OCI-M2 (cell line): Measurements from ENCODE around the gene DEFB129.
"Not testable (repeated sequence)": the region's sequence is repeated elsewhere in the genome, so short reads cannot be mapped to it uniquely, and the experiment has no call there.

Experiments used
- DNase-seq: peaks from one replicate; lab custom pipeline; 2025; ENCODE audit not compliant: unreplicated experiment; lab: John Stamatoyannopoulos, UW

The DEFB129 gene

DNA sequence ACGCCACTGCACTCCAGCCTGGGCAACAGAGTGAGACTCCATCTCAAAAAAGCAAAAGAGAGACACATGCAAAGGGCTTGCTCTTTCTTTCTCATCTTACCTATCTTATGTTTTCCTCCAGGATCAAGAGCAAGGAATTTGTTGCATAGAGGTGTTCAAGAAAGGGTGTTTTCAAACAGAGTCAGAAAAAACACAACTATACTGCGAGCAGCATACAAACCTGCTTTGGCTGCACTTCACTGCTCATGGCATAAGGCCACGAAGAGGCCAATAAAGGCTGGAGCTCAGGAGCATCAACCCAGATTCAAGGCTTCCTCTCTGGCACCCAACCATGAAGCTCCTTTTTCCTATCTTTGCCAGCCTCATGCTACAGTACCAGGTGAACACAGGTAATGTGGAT lies at the start of gene DEFB129:
Gene DEFB129 (plus strand): TSS at position 301 of the 400 bp plus-strand sequence. CDS start 31 bp downstream, at position 332.
- DNase-seq, result no peak

DNA sequence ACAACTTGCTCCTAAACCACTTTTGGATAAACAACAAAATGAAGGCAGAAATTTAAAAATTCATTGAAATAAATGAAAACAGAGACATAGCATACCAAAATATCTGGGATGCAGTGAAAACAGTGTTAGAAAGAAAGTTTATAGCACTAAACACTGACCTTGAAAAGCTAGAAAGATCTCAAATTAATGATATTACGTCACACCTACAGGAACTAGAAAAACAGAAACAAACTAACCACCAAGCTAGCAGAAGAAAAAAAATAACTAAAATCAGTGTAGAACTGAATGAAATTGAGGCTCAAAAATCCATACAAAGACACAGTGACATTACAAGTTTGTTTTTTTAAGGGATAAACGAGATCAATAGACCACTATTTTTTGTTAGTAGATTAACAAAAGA lies 42.8 kb upstream of the DEFB129 start:
- DNase-seq, result no peak

DNA sequence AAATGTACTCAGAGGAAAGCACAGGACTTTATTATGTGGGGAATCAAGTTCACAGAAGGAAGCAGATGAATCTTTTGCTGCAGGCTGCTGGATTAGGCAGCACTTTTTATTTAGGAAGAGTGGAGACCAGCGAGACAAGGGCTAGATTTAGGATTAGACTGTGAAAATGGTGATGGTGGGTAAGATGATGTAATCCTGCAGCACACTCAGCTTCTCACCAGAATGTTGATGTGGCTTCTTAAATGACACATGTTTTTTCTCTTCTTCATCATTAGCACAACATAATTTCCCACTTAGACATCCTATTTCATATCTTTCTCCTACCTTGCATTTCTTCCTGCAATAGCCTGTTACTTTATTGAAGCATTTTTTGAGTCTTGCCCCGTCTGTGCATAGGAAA lies 39.3 kb upstream of the DEFB129 start:
- no peak for DNase-seq

DNA sequence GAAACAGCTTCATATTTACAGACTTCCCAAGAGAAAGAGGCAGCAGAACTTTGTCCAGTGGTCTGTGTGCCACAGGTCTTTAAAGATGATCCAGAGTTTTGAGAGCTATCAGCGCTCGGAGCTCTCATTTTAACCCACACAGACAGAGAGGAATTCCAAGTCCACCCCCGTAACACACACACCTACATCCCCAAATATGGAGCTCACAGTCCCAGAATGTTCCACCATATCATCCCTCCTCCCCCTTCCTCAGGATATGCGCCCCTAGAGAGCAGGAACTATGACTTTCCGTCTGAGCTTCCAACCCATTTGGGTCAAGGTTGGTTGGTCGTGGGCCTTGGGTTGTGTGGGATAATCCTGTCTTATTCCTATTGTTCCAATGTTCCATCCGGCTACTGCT lies 37.4 kb upstream of the DEFB129 start, which contains the start of gene DEFB128:
Gene DEFB128 (minus strand): TSS at position 101 of the 400 bp plus-strand sequence. CDS start 88 bp downstream, at position 13.
- DNase-seq, result no peak

DNA sequence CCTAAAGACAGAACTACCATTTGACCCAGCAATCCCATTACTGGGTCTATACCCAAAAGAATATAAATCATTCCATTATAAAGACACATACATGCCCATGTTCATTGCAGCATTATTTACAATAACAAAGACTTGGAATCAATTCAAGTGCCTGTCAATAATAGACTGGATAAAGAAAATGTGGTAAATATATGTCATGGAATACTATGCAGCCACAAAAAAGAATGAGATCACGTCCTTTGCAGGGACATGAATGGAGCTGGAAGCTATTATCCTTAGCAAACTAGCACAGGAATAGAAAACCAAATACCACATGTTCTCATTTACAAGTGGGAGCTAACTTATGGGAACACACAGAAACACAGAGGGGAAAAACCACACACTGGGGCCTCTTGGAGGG lies 28.8 kb upstream of the DEFB129 start:
- DNase-seq, result no peak

DNA sequence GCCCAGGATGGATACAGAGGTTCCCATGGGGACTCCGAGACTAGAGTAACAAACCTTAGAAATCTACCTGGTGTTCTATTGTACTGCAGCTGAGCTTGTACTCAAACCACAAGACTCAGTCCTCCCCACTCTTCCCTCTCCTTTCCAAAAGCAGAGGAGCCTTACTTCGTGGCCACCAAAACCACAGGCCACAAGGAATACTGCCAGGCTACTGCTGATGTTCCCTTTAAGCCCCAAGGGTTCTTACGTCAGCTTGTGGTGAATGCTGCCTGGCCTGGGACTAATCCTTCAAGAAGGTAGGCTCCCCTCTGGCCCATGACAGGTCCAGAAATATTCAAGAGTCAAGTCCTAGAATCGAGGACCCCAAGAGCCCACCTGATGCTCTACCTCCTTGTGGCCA lies 27.1 kb upstream of the DEFB129 start:
- no peak for DNase-seq

- not testable (repeated sequence) for DNase-seq
These were observed 23.4 kb upstream of the DEFB129 start for GRCh38 chr20:203630-204029.

DNA sequence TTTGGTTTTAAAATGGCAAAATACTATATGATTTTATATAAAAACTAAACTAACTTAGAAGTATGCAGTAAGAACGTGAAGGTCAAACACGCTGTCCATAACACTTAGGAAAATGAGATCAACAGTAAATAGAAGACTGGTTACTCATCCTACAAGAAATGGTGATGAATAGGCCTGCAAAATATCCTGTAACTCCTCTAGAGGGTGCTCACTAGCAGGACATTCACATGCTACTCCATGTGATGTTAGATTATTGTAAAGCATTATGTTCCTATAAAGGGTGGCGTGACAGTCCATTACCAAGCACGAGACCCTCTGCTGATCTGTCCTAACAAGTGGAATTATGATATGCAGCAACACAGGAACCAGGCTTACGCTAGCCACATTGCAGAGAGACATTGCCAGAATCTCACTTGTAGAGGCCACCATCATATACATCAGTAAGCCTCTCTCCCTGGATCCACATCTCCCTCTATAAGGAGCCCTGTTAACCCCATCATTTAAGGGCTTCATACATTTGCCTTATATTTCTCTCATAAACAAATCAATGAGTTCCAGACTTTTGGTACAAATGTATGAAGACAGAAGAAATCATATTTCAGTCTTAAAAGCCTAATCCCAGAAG lies 18.0 kb upstream of the DEFB129 start:
- no peak for DNase-seq

DNA sequence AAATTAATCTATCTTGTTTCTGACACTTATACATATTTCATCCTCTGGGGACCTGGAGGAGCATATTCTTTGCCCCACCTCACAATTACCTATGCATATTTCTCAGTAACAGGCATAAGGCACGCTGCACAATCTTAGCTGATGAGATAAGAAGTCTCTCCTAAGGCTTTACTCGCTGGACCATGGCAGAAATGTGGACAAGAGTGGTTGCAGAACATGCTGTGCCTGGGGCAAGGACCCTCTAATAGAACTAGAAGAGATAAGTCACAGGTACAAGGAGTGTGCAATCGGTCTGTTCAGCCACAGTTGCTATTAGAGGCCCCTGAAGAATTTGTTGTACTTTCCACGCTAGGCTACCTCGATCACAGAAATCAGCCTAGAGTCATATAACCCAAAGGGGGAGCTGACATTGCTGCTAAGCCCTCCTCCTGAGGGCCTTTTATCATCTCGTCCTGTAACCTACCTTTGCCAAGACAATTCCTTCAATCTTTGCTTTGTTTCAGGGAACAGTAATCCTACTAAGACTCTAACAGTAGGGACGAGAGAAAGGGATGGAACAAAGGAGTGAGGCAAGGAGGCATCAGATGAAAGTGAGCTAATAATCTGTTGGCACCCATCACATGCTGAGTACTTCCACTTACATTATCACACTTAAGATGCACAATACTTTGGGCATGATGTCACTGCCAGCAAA lies 16.1 kb upstream of the DEFB129 start:
- DNase-seq, result no peak

DNA sequence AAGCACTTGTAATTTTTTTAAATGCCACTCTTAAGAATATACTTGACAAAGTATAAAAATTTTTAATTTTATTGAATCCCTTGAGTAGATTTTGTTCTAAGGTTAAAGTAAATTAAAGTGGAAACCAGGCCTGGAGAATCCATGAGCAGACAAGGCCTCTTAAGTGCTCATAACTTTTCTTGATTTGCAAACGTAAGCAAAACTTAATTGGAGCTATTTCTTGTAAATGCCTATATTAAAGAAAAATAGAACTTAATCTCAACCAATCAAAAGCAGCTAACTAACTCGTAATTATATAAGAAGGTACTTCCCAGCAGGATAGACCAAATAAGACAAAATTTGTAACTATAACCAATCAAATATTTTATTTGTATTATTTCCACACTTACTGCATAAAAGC lies 12.7 kb upstream of the DEFB129 start:
- no peak for DNase-seq

DNA sequence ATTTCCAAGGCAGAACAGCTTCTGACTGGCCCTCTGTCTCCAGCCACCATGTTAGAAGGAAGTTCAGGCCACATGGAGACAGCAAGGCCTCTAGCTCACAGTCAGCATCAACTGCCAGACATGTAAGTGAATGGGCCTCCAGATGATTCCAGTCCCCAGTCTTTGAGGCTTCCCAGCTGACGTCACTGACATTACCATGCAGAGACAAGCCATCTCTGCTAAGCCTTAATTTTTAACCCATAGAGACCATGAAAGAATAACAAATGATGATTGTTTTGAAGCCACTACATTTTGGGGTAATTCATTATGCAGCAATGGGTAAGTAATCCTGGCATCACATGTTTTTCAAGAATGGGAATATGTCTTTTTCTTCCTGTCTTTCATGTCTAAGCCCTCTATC lies 11.3 kb upstream of the DEFB129 start:
- no peak for DNase-seq

DNA sequence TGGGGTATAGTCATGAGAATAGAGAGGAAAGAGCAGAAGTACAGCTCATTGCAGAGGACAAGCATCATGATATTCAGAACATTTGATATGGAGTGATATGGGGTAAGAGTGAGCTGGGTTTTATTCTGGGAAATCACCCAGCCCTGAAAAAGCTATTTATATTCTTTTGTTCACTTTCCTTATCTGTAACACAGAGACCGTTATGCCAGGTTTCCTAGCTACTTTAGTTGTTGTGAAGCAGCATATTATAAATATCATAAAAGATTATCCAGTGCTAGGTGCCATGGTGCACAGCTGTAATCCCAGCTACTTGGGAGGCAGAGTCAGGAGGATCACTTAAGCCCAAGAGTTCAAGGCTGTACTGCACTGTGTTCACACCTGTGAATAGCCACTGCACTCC lies 9.8 kb upstream of the DEFB129 start:
- DNase-seq, result no peak

DNA sequence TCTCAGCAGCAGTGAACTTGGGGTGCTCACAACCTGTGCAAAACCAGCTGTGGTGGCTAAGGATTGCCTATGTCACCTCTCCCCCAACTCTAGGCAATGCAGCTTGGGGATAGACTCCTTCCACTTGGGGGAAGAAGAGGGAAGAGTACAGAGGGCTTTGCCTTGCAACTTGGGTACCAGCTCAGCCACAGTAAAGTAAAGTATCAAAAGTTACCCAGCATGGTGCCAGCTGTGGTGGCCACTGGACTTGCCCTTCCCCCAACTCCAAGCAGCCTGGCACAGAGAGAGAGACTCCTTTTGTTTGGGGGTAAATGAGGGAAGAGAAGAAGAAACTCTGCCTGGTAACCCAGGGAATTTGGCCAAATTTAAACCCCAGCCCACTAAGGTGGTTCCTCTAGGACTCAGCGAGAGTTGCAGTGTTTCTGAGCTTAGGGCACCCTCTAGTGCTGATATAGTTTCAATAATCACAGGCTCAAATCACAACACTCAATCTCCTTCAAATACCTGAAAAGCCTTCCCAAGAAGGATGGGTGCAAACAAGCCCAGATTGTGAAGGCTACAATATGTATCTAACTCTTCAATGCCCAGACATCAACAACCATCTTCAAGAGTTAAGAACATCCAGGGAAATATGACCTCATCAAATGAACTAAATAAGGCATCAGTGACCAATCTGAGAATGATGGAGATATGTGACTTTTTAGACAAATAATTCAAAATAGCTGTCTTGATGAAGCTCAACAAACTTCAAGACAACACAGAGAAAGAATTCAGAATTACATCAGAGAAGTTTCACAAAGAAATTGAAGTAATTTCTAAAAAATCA lies 7.6 kb upstream of the DEFB129 start:
- DNase-seq, result no peak

GRCh38 chr20:221258-221830 lies 5.7 kb upstream of the DEFB129 start:
- no peak for DNase-seq

- not testable (repeated sequence) for DNase-seq
These were observed 1.2 kb upstream of the DEFB129 start for GRCh38 chr20:225879-226278.

DNA sequence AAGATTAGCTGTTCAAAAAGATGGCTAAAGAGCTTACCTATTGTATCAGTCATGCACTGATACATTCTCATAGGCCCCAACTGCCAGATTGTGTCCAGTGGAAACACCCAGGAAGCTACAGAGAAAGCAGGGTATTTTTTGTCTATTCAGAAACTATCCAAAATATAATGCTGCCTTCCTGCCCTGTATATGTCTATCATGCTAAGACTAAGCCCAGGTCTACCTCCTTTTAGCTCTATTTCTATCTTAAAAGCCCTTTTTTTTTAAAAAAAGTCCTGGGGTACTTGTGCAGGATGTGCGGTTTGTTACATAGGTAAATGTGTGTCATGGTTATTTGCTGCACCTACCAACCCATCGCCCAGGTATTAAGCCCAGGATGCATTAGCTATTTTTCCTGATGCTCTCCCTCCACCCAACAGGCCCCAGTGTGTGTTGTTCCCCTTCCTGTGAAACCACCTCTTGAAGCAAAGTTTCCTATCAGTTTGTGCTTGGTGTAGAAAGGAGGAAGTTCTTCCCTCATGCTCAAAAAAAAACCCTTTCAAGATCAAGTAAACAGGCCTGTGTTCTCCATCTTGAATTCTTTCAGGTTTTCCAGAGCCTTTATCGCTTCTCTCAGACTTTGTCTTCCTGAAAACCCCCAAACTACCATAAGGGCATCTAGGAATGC lies 514 bp downstream of the DEFB129 start:
- no peak for DNase-seq

DNA sequence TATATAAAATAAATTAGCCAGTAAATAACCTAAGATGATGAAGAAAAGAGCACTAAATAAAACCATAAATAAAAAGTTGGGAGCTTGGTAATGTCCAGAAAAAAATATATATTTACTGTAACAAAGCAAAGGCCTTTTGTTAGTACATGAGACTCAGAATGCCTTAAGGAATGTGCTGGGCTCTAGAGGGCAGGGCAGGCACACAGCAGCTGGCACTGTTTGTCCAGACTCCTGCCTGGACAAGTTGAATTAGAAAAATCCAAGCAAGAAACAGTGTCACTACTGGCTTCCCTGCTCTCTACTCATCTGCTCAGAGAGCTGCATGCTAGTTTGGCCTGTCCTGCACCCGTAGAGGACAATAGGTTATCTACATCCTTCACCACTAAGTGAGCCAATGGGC lies 8.8 kb downstream of the DEFB129 start:
- DNase-seq, result no peak

DNA sequence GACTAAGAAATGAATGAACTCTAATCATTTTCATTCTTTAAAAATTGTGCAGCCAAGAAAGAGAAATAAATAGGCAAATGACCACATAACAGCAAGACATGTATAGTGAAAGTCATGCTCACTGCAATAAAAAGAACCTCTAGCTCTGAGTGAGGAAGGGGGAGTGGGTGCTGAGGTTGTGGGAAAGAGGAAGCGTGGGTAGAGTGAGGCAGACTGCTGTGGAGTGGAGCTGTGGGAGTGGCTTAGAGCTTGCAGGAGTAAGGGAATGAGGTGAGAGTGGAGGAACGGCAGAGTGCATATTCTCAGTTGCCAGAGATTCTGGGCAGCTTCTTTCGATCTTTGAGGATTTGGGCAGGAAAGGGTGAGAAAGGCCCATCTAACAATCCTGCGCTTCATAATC lies 10.4 kb downstream of the DEFB129 start:
- no peak for DNase-seq

DNA sequence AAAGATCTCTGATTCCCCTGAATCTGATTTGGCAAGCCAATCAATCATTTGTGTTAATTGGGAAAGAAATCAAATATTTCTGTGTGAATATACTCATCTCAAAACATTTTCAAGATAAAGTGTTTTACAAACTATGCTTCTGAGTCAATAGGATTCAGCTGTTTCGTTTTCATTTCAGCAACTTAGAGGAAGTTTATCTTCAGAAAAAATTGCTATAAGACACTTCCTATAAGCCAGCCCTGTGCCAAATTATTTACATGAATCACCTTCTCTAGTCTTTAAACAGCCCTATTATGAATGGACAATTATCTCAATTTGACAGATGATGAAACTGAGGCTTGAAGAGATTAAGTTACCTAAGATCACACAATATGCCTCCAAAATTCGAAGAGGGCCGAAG lies 10.9 kb downstream of the DEFB129 start:
- no peak for DNase-seq

DNA sequence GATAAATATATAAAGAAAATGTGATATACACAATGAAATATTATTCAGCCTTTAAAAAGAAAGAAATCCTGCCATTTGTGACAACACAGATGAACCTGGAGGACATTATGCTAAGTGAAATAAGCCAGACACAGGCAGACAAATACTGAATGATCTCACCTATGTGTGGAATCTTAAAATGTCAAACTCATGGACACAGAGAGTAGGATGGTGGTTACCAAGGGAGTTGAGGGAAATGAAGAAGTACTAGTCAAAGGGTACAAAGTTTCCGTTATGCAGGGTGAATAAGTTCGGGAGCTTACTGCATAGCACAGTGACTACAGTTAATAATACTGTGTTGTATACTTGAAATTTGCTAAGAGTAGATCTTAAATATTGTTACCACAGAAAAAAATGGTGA lies 15.8 kb downstream of the DEFB129 start:
- DNase-seq, result no peak

DNA sequence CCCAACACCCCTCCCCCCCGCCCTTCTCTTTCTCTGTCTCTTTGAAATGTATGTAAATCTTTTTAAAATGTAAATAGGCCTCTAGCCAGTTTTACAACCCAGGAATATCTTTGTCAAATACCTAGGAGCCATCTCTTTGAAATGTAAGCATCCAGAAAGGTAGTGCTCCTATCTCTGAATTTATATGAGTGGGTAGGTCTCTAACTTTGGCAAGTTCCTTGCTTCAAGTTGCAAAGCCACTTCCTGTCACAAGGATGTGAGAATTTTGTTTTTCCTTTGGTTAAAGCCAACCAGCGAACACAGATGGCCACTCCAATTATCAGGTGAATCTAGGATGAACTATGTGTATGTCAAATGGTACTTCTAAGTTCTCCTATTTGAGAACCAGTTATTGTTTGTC lies 24.3 kb downstream of the DEFB129 start:
- no peak for DNase-seq
